ENCODE results near the gene MRPL14. TPM values are rescaled to one million over a fixed set of nuclear protein-coding genes. Genes with fewer than 3 reads are reported as not detected.

The MRPL14 gene
- total and polyA plus RNA-seq, 2 experiments from 2014 or later = 62.6 to 191 TPM

GRCh38 chr6:44094403-44095242 lies 32.6 kb downstream of the MRPL14 start:
- no peaks in the 10 kb centered on the region for H3K36me3 ChIP-seq (ENCODE audit: insufficient read depth)
- no peak for ATAC-seq
- H3K27ac Mint-ChIP-seq = no peak overlapping the region

More at GRCh38 chr6:44094403-44095242, 32.6 kb downstream of the MRPL14 start:
- TF ChIP-seq JUNB (IDR thresholded peaks at IDR 0.05; ENCODE audit: unreplicated experiment) (no peak), ZNF331 (CRISPR knock-in tag; IDR thresholded peaks at IDR 0.05; ENCODE audit: low read depth) (no peak), EZH2 (IDR thresholded peaks at IDR 0.05; ENCODE audit: low read depth, unreplicated experiment) (no peak), NANOG (IDR thresholded peaks at IDR 0.05; ENCODE audit: borderline replicate concordance) (no peak), ZNF114 (CRISPR knock-in tag; IDR thresholded peaks at IDR 0.05) (no peak), POLR2AphosphoS5 (IDR thresholded peaks at IDR 0.05; ENCODE audit: low read depth) (no peak), ZNF462 (CRISPR knock-in tag; IDR thresholded peaks at IDR 0.05) (no peak), REST (IDR thresholded peaks at IDR 0.05; ENCODE audit: unreplicated experiment) (no peak), ETS1 (IDR thresholded peaks at IDR 0.05) (no peak), EZH2phosphoT487 (IDR thresholded peaks at IDR 0.05; ENCODE audit: unreplicated experiment) (no peak), CTCF (conservative IDR thresholded peaks at IDR 0.05; ENCODE audit: low read depth in 2 of 2) (no peak), CREB1 (CRISPR knock-in tag; IDR thresholded peaks at IDR 0.05; ENCODE audit: low read depth) (no peak), STAT1 (IDR thresholded peaks at IDR 0.05; ENCODE audit: unreplicated experiment) (no peak)
- Histone ChIP-seq H3K79me2 (replicated peaks; ENCODE audit: insufficient read depth) (no peaks in the 10 kb centered on the region), H2AFZ (no peak overlapping the region), H3K4me1 (ENCODE audit: insufficient read depth) (no peaks in the 10 kb centered on the region), H4K20me1 (replicated peaks; ENCODE audit: insufficient read depth) (peaks cover 11% of the 10 kb centered on the region; the same call in 1 of the 2 replicates), H3K27me3 (ENCODE audit: insufficient read depth) (no peaks in the 10 kb centered on the region), H3K4me3 (no peak overlapping the region), H3F3A (replicated peaks; ENCODE audit: low read depth) (no peaks in the 10 kb centered on the region), H3K4me2 (no peak overlapping the region), H3K27ac (ENCODE audit: low read depth) (no peak overlapping the region), H3K9me2 (ENCODE audit: insufficient read depth) (no peaks in the 10 kb centered on the region)
- no peaks in the 10 kb centered on the region; the same call in 2 of the 3 replicates for H3K9me3 Mint-ChIP-seq
- peaks cover 6% of the 10 kb centered on the region for H3K27me3 Mint-ChIP-seq (ENCODE audit: insufficient read depth, low read depth, poor library complexity)
- peaks cover 9% of the 10 kb centered on the region; the same call in 2 of the 3 replicates for H3K36me3 Mint-ChIP-seq (ENCODE audit: low read depth)
- peaks cover 5% of the 10 kb centered on the region; the same call in 2 of the 3 replicates for H3K4me1 Mint-ChIP-seq
- no peak overlapping the region for H3K4me3 Mint-ChIP-seq
- no peak for DNase-seq (ENCODE audit: low spot score)

All from GM23338 (cell line).